Liver (tissue), 9 donors: ENCODE results near the gene SUPT6H. TPM values are rescaled to one million over a fixed set of nuclear protein-coding genes. Genes with fewer than 3 reads are reported as not detected.

Experiments used
- DNase-seq: peaks from one replicate; pipeline ENCODE4 v3.0.0-alpha.2; 2017; ENCODE audit warnings: low spot score
- H3K27ac ChIP-seq, 2 donors: one replicate each; pipeline ENCODE4 v1.7.0; 2013; ENCODE audit warnings: inconsistent platforms in 2 of 2, low read length in 2 of 2, control low read depth in 1 of 2, low read depth in 1 of 2, mild to moderate bottlenecking in 1 of 2
- H3K27me3 ChIP-seq, 4 donors: one replicate each; pipeline versions ENCODE4 v1.6.1 to v1.7.0; 2013; ENCODE audit warnings: low read length in 3 of 4, inconsistent platforms in 1 of 4, mild to moderate bottlenecking in 1 of 4, moderate library complexity in 1 of 4; ENCODE audit not compliant: control insufficient read depth in 4 of 4, insufficient read depth in 4 of 4
- H3K36me3 ChIP-seq, 4 donors: one replicate each; pipeline versions ENCODE4 v1.6.1 to v1.7.0; 2013; ENCODE audit warnings: low read length in 3 of 4, mild to moderate bottlenecking in 3 of 4, low read depth in 1 of 4, moderate library complexity in 1 of 4; ENCODE audit not compliant: control insufficient read depth in 4 of 4, insufficient read depth in 3 of 4
- H3K4me1 ChIP-seq, 4 donors: one replicate each; pipeline versions ENCODE4 v1.6.1 to v1.7.0; 2013; ENCODE audit warnings: low read length in 3 of 4, mild to moderate bottlenecking in 3 of 4, moderate library complexity in 1 of 4; ENCODE audit not compliant: control insufficient read depth in 4 of 4, insufficient read depth in 4 of 4
- H3K4me3 ChIP-seq, 3 donors: one replicate each; pipeline versions ENCODE4 v1.6.1 to v1.7.0; 2013; ENCODE audit warnings: low read length in 3 of 3, control low read depth in 1 of 3, low read depth in 1 of 3, mild to moderate bottlenecking in 1 of 3
- H3K9ac ChIP-seq, 2 donors: one replicate each; pipeline ENCODE4 v1.7.0; 2013; ENCODE audit warnings: low read length in 2 of 2, mild to moderate bottlenecking in 2 of 2, moderate library complexity in 2 of 2, control low read depth in 1 of 2, low read depth in 1 of 2
- H3K9me3 ChIP-seq, 4 donors: one replicate each; pipeline versions ENCODE4 v1.6.1 to v1.7.0; 2013; ENCODE audit warnings: low read length in 3 of 4; ENCODE audit not compliant: control insufficient read depth in 4 of 4
- FOXA1 ChIP-seq: IDR thresholded peaks from 2 replicates; pipeline ENCODE4 v1.6.1; 2016; ENCODE audit warnings: antibody characterized with exemption
- FOXA2 ChIP-seq: IDR thresholded peaks from 2 replicates; pipeline ENCODE4 v1.6.1; 2016; ENCODE audit warnings: antibody characterized with exemption
- HNF4A ChIP-seq, 2 donors: conservative IDR thresholded peaks; 2 replicates each; pipeline ENCODE4 v1.6.1; 2016; ENCODE audit warnings: antibody characterized with exemption in 2 of 2, mild to moderate bottlenecking in 2 of 2
- JUND ChIP-seq, 2 donors: IDR thresholded peaks; 2 replicates each; pipeline ENCODE4 v1.6.1; 2016; ENCODE audit warnings: antibody characterized with exemption in 2 of 2
- NR2F2 ChIP-seq: IDR thresholded peaks from 2 replicates; pipeline ENCODE4 v1.6.1; 2016; ENCODE audit warnings: antibody characterized with exemption
- REST ChIP-seq: IDR thresholded peaks from 2 replicates; pipeline ENCODE4 v1.6.1; 2016; ENCODE audit warnings: antibody characterized with exemption, mild to moderate bottlenecking
- SP1 ChIP-seq: IDR thresholded peaks from 2 replicates; pipeline ENCODE4 v1.6.1; 2018; ENCODE audit warnings: antibody characterized with exemption, mild to moderate bottlenecking
- TAF1 ChIP-seq: conservative IDR thresholded peaks from 2 replicates; pipeline ENCODE4 v1.6.1; 2016; ENCODE audit warnings: antibody characterized with exemption, mild to moderate bottlenecking
- YY1 ChIP-seq: IDR thresholded peaks from 2 replicates; pipeline ENCODE4 v1.6.1; 2016; ENCODE audit warnings: antibody characterized with exemption, mild to moderate bottlenecking
- ZBTB33 ChIP-seq: IDR thresholded peaks from 2 replicates; pipeline ENCODE4 v1.6.1; 2016; ENCODE audit warnings: antibody characterized with exemption
- WGBS: extraction: QIAGEN DNeasy Blood & Tissue Kit; methylation state at CpG from one replicate; pipeline ENCODE4 v1.1.7; 2013; 5-methylcytosine and 5-hydroxymethylcytosine counted together
- polyA plus RNA-seq, 2 donors: library from polyadenylated mRNA; stranded (reverse) in 1 of 2; unstranded in 1 of 2; fragments of 200-250 nt in 1 of 2; fragments of >200 nt in 1 of 2; fragmentation: Nextera tagmentation in 1 of 2; extraction: Ambion mirVana in 1 of 2; gene quantifications; one replicate each; pipeline versions ENCODE4 v1.2.1 to v1.2.3, GENCODE V29; 2013 to 2015
- total RNA-seq, 2 donors: library from RNA; depleted of rRNA; stranded (reverse); fragments of >200 nt; gene quantifications; one replicate each; pipeline ENCODE4 v1.2.3, GENCODE V29; 2014
- TF ChIP-seq, protein P1 (sequence below): IDR thresholded peaks from 2 replicates; pipeline ENCODE4 v1.6.1; 2016; ENCODE audit warnings: antibody characterized with exemption
- TF ChIP-seq, protein P2 (sequence below): fragments of 150-350 bp; IDR thresholded peaks from 2 replicates; pipeline ENCODE4 v1.5.1; 2017; ENCODE audit warnings: improper control_type of control experiment, low read depth, low read length; ENCODE audit not compliant: missing input control
- donor health status: healthy.
- donor health status: healthy.
- donor health status: healthy.
- donor health status: healthy.
- donor health status: healthy.

Gene SUPT6H
- total and polyA plus RNA-seq, 4 donors = 10.6 to 59.1 (median 30.3) TPM

DNA sequence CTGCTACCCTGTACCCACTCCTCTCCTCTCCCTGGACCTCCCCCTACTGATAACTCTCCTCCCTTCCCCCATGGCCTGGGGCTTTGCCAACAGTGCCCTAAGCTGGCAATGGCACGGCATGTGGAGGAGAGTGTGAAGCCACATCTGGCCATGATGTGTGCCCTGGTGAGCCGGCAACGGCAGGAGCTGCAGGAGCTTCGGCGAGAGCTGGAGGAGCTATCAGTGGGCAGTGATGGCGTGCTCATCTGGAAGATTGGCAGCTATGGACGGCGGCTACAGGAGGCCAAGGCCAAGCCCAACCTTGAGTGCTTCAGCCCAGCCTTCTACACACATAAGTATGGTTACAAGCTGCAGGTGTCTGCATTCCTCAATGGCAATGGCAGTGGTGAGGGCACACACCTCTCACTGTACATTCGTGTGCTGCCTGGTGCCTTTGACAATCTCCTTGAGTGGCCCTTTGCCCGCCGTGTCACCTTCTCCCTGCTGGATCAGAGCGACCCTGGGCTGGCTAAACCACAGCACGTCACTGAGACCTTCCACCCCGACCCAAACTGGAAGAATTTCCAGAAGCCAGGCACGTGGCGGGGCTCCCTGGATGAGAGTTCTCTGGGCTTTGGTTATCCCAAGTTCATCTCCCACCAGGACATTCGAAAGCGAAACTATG, 87.0 kb downstream of the SUPT6H start (continued):
- no peak for TF ChIP-seq ZBTB33
- TF ChIP-seq JUND (IDR thresholded peaks at IDR 0.05) = no peak
- no peak for TF ChIP-seq HNF4A (conservative IDR thresholded peaks at IDR 0.05)
- TF ChIP-seq SP1 = no peak
- TF ChIP-seq TAF1 = no peak
- TF ChIP-seq, protein P1, sequence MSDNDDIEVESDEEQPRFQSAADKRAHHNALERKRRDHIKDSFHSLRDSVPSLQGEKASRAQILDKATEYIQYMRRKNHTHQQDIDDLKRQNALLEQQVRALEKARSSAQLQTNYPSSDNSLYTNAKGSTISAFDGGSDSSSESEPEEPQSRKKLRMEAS = no peak
- no peak for TF ChIP-seq NR2F2
- TF ChIP-seq FOXA1 = no peak

GRCh38 chr17:28749516-28750177, 87.6 kb downstream of the SUPT6H start:
- TF ChIP-seq FOXA1 (peak; percentile 26), REST (no peak)
- Histone ChIP-seq H3K27me3 (no peaks in the 10 kb centered on the region), H3K9me3 (no peaks in the 10 kb centered on the region), H3K4me1 (peaks cover 12 to 41% (median 28%) of the 10 kb centered on the region in 4 donors), H3K4me3 (no peak overlapping the region), H3K36me3 (peaks cover 4 to 33% (median 22%) of the 10 kb centered on the region in 4 donors), H3K9ac (no peak overlapping the region), H3K27ac (no peak overlapping the region)
- 53% methylated on average over 11 of the region's 11 CpGs for WGBS
- no peak for DNase-seq

DNA sequence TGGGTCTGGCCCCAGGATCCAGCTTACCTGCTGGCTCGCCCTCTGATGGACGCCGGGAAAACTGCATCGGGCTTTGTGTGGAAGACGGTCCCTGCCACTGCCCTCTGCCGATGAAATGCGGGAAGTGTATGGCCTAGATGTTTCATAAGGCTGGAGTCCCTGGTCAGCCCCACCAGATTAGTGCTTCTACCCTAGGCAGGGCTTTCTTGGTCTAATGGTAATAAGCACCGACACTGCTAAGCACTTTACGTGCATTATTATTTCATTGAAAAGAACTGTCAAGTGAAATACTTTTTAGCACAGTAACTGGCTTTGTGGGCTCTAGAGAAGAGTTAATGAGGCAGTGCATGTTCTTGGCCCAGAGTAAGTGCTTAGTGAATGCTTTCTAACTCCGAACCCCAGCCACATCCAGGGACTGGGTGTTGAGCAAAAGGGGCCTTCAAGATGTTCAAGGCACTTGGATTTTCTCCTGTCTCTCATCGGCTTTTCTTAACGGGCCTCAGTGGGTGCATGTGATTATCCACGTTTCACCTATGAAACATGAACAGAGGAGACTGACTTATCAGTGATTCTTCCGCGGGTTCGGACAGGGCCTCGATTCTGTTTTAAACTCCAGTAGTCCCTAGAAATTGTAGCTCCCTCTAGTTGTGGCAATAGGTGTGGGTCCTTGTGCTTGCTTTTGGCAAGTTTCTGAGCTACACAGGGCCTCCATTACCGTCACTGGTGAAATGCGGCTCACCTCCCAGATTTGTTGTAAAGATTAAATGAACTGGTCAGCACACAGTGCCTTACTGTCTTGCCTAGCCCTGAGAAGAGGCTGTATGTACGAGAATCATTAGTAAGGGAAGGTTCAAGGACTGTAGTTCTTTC, 88.4 kb downstream of the SUPT6H start:
- H3K4me1 ChIP-seq = peaks cover 12 to 40% (median 28%) of the 10 kb centered on the region in 4 donors
- H3K9ac ChIP-seq = no peak overlapping the region
- peaks cover 4 to 33% (median 22%) of the 10 kb centered on the region in 4 donors for H3K36me3 ChIP-seq
- no peak overlapping the region for H3K27ac ChIP-seq
- H3K9me3 ChIP-seq = no peaks in the 10 kb centered on the region
- WGBS = 35% methylated on average over 20 of the region's 20 CpGs
- no peaks in the 10 kb centered on the region for H3K27me3 ChIP-seq
- H3K4me3 ChIP-seq = no peak overlapping the region
- DNase-seq = peak; percentile 94
- TF ChIP-seq ZBTB33 (no peak), FOXA2 (peak; percentile 11), HNF4A (conservative IDR thresholded peaks at IDR 0.05) (peak; percentile 26 to 27), YY1 (peak; percentile 58)
- TF ChIP-seq, protein P1 = peak; percentile 33
- TF ChIP-seq, protein P2, sequence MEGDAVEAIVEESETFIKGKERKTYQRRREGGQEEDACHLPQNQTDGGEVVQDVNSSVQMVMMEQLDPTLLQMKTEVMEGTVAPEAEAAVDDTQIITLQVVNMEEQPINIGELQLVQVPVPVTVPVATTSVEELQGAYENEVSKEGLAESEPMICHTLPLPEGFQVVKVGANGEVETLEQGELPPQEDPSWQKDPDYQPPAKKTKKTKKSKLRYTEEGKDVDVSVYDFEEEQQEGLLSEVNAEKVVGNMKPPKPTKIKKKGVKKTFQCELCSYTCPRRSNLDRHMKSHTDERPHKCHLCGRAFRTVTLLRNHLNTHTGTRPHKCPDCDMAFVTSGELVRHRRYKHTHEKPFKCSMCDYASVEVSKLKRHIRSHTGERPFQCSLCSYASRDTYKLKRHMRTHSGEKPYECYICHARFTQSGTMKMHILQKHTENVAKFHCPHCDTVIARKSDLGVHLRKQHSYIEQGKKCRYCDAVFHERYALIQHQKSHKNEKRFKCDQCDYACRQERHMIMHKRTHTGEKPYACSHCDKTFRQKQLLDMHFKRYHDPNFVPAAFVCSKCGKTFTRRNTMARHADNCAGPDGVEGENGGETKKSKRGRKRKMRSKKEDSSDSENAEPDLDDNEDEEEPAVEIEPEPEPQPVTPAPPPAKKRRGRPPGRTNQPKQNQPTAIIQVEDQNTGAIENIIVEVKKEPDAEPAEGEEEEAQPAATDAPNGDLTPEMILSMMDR = peak; percentile 100
